Keratinocyte (primary cell): ENCODE data around the gene RAI1.

Experiments
- EZH2 ChIP-seq: IDR thresholded peaks from one replicate; pipeline ENCODE4 v1.6.1; 2012; ENCODE audit warnings: inconsistent platforms, mild to moderate bottlenecking, low read length, moderate library complexity
- TF ChIP-seq, protein P1 (sequence below), 3 experiments: IDR thresholded peaks in 1 of 3; conservative IDR thresholded peaks in 1 of 3; optimal IDR thresholded peaks in 1 of 3; 2 replicates in 2 of 3; 3 replicates in 1 of 3; pipeline versions ENCODE3 to v1.5.1; 2011; ENCODE audit warnings: low read length in 3 of 3, mild to moderate bottlenecking in 3 of 3, moderate library complexity in 2 of 3, control low read depth in 1 of 3, inconsistent platforms in 1 of 3; ENCODE audit not compliant: insufficient read depth in 2 of 3; ENCODE audit errors: extremely low read depth in 1 of 3

- TF ChIP-seq, protein P1, sequence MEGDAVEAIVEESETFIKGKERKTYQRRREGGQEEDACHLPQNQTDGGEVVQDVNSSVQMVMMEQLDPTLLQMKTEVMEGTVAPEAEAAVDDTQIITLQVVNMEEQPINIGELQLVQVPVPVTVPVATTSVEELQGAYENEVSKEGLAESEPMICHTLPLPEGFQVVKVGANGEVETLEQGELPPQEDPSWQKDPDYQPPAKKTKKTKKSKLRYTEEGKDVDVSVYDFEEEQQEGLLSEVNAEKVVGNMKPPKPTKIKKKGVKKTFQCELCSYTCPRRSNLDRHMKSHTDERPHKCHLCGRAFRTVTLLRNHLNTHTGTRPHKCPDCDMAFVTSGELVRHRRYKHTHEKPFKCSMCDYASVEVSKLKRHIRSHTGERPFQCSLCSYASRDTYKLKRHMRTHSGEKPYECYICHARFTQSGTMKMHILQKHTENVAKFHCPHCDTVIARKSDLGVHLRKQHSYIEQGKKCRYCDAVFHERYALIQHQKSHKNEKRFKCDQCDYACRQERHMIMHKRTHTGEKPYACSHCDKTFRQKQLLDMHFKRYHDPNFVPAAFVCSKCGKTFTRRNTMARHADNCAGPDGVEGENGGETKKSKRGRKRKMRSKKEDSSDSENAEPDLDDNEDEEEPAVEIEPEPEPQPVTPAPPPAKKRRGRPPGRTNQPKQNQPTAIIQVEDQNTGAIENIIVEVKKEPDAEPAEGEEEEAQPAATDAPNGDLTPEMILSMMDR (optimal IDR thresholded peaks at IDR 0.05 in 1 of 3, IDR thresholded peaks at IDR 0.05 in 1 of 3, conservative IDR thresholded peaks at IDR 0.05 in 1 of 3; ENCODE audit: extremely low read depth in 1 of 3, insufficient read depth in 2 of 3, low read length in 3 of 3): no peak
- TF ChIP-seq EZH2: no peak
Observed at GRCh38 chr17:17745476-17746455, 64.5 kb downstream of the RAI1 start.
